H1 (cell line): ENCODE data around the gene LRBA. TPM values are rescaled to one million over a fixed set of nuclear protein-coding genes. Genes with fewer than 3 reads are reported as not detected.

Experiments
- CTCF ChIA-PET: fragments of 300-600 bp; sonication (Branson Sonifier 250); formaldehyde crosslinking; loops from one replicate; lab custom pipeline; 2021; ENCODE audit not compliant: partially characterized antibody; lab: Charles Lee
- POLR2A ChIA-PET: fragments of 300-600 bp; sonication (Branson Sonifier 250); formaldehyde crosslinking; loops from one replicate; lab custom pipeline; 2021; ENCODE audit warnings: inconsistent platforms; ENCODE audit not compliant: partially characterized antibody; lab: Charles Lee
- DNase-seq, 2 experiments: peaks; one replicate each; pipeline versions ENCODE4 v3.0.0 to v3.0.0-alpha.2; 2010 to 2022; ENCODE audit warnings: low spot score in 2 of 2, low read depth in 1 of 2, mixed read lengths in 1 of 2
- FAIRE-seq: peaks from 2 replicates; lab custom pipeline; 2011; peaks lifted over from hg19 to GRCh38; lab: Jason Lieb, UNC
- H2AFZ ChIP-seq: 2 replicates; pipeline ENCODE4 v1.8.1; 2012; ENCODE audit warnings: low read length, inconsistent platforms
- H2AK5ac ChIP-seq: 2 replicates; pipeline ENCODE4 v1.6.1; 2013; ENCODE audit warnings: low read depth, low read length
- H2BK120ac ChIP-seq: replicated peaks from 2 replicates; pipeline ENCODE3; 2013; ENCODE audit warnings: low read depth, low read length, inconsistent platforms
- H2BK12ac ChIP-seq: 2 replicates; pipeline ENCODE4 v1.6.1; 2013; ENCODE audit warnings: low read depth, low read length
- H2BK15ac ChIP-seq: 2 replicates; pipeline ENCODE4 v1.6.1; 2013; ENCODE audit warnings: low read length
- H2BK20ac ChIP-seq: 2 replicates; pipeline ENCODE4 v1.6.1; 2013; ENCODE audit warnings: low read length
- H2BK5ac ChIP-seq: 2 replicates; pipeline ENCODE4 v1.6.1; 2013; ENCODE audit warnings: low read depth, low read length
- H3K14ac ChIP-seq: 2 replicates; pipeline ENCODE4 v1.6.1; 2013; ENCODE audit warnings: inconsistent platforms; ENCODE audit not compliant: insufficient read length
- H3K18ac ChIP-seq: 2 replicates; pipeline ENCODE4 v1.6.1; 2013; ENCODE audit warnings: low read length; ENCODE audit errors: extremely low read depth
- H3K23ac ChIP-seq: 2 replicates; pipeline ENCODE4 v1.6.1; 2013; ENCODE audit warnings: inconsistent platforms; ENCODE audit not compliant: insufficient read length
- H3K23me2 ChIP-seq: 2 replicates; pipeline ENCODE4 v1.6.1; 2013; ENCODE audit warnings: low read depth, low read length
- H3K27ac ChIP-seq: 2 replicates; pipeline ENCODE4 v1.6.1; 2011; ENCODE audit warnings: low read depth, low read length, inconsistent platforms
- H3K27me3 ChIP-seq, 4 experiments: replicated peaks in 1 of 4; 1 replicate in 1 of 4; 2 replicates in 3 of 4; pipeline versions ENCODE4 v1.6.1 to v1.8.1; 2011 to 2013; ENCODE audit warnings: low read length in 3 of 4, mild to moderate bottlenecking in 3 of 4, inconsistent platforms in 2 of 4, mixed read lengths in 2 of 4, moderate library complexity in 1 of 4; ENCODE audit not compliant: control insufficient read depth in 3 of 4, insufficient read depth in 3 of 4; ENCODE audit errors: extremely low read depth in 1 of 4
- H3K36me3 ChIP-seq, 4 experiments: 2 replicates each; pipeline versions ENCODE4 v1.6.1 to v1.8.1; 2011 to 2013; ENCODE audit warnings: mild to moderate bottlenecking in 4 of 4, low read length in 3 of 4, moderate library complexity in 2 of 4, control low read depth in 1 of 4, inconsistent platforms in 1 of 4; ENCODE audit not compliant: insufficient read depth in 4 of 4, control insufficient read depth in 2 of 4
- H3K4ac ChIP-seq: replicated peaks from 2 replicates; pipeline ENCODE3; 2013; ENCODE audit warnings: low read length, low read depth, mixed read lengths, inconsistent platforms; ENCODE audit not compliant: insufficient read length
- H3K4me1 ChIP-seq, 4 experiments: replicated peaks in 1 of 4; 1 replicate in 1 of 4; 2 replicates in 3 of 4; pipeline versions ENCODE4 v1.6.1 to v1.8.1; 2011 to 2013; ENCODE audit warnings: low read length in 3 of 4, inconsistent platforms in 2 of 4, mixed read lengths in 1 of 4; ENCODE audit not compliant: insufficient read depth in 4 of 4, control insufficient read depth in 3 of 4
- H3K4me2 ChIP-seq, 2 experiments: 2 replicates each; pipeline versions ENCODE4 v1.6.1 to v1.8.1; 2011 to 2013; ENCODE audit warnings: low read depth in 2 of 2, low read length in 2 of 2, control low read depth in 1 of 2, inconsistent platforms in 1 of 2, mild to moderate bottlenecking in 1 of 2; ENCODE audit not compliant: insufficient read depth in 1 of 2
- H3K4me3 ChIP-seq, 4 experiments: fragments of 200-600, 300-600 bp in 1 of 4; sonication (generic), shearing (Covaris generic), sonication (Bioruptor Twin) in 1 of 4; 2 replicates each; pipeline versions ENCODE4 v1.5.1 to v1.8.1; 2011 to 2016; ENCODE audit warnings: low read length in 4 of 4, low read depth in 3 of 4, control low read depth in 2 of 4, inconsistent platforms in 2 of 4, mild to moderate bottlenecking in 2 of 4, mixed read lengths in 1 of 4, moderate library complexity in 1 of 4; ENCODE audit not compliant: insufficient read depth in 2 of 4; ENCODE audit errors: extremely low read depth in 1 of 4
- H3K56ac ChIP-seq: replicated peaks from 2 replicates; pipeline ENCODE3; 2013; ENCODE audit warnings: low read depth, mild to moderate bottlenecking, mixed read lengths, low read length, inconsistent platforms; ENCODE audit not compliant: insufficient read length
- H3K79me1 ChIP-seq: 2 replicates; pipeline ENCODE4 v1.6.1; 2013; ENCODE audit warnings: low read depth, low read length, control low read depth
- H3K79me2 ChIP-seq, 2 experiments: 2 replicates each; pipeline versions ENCODE4 v1.6.1 to v1.8.1; 2012 to 2013; ENCODE audit warnings: low read length in 2 of 2, mild to moderate bottlenecking in 2 of 2, inconsistent platforms in 1 of 2; ENCODE audit not compliant: insufficient read depth in 2 of 2, control insufficient read depth in 1 of 2
- H3K9ac ChIP-seq, 4 experiments: replicated peaks in 1 of 4; 1 replicate in 1 of 4; 2 replicates in 3 of 4; pipeline versions ENCODE4 v1.6.1 to v1.8.1; 2011 to 2013; ENCODE audit warnings: low read depth in 3 of 4, low read length in 3 of 4, control low read depth in 2 of 4, mild to moderate bottlenecking in 2 of 4, moderate library complexity in 2 of 4, inconsistent platforms in 1 of 4; ENCODE audit errors: extremely low read depth in 1 of 4
- H3K9me3 ChIP-seq, 2 experiments: 2 replicates each; pipeline versions ENCODE4 v1.6.1 to v1.8.1; 2012 to 2013; ENCODE audit warnings: mild to moderate bottlenecking in 2 of 2, moderate library complexity in 2 of 2, control low read depth in 1 of 2, inconsistent platforms in 1 of 2, low read depth in 1 of 2, low read length in 1 of 2, mixed read lengths in 1 of 2; ENCODE audit not compliant: insufficient read depth in 2 of 2
- H4K20me1 ChIP-seq, 2 experiments: replicated peaks in 1 of 2; 2 replicates each; pipeline versions ENCODE3 to v1.8.1; 2011 to 2013; ENCODE audit warnings: inconsistent platforms in 2 of 2, low read length in 2 of 2, mild to moderate bottlenecking in 1 of 2; ENCODE audit not compliant: insufficient read depth in 2 of 2, control insufficient read depth in 1 of 2
- H4K5ac ChIP-seq: 2 replicates; pipeline ENCODE4 v1.6.1; 2013; ENCODE audit warnings: low read length, low read depth, mixed read lengths, inconsistent platforms; ENCODE audit not compliant: insufficient read length
- H4K8ac ChIP-seq: 2 replicates; pipeline ENCODE4 v1.8.0; 2013; ENCODE audit warnings: mild to moderate bottlenecking, moderate library complexity, low read length, inconsistent platforms; ENCODE audit not compliant: insufficient read depth; ENCODE audit errors: extremely low read depth
- H4K91ac ChIP-seq: replicated peaks from 2 replicates; pipeline ENCODE3; 2013; ENCODE audit warnings: low read length, mixed read lengths, inconsistent platforms; ENCODE audit not compliant: insufficient read length
- CEBPB ChIP-seq: IDR thresholded peaks from 2 replicates; pipeline ENCODE4 v1.6.1; 2012; ENCODE audit warnings: low read depth, low read length
- CHD2 ChIP-seq: IDR thresholded peaks from 2 replicates; pipeline ENCODE4 v1.6.1; 2012; ENCODE audit warnings: low read length, improper control_type of control experiment
- CTBP2 ChIP-seq: IDR thresholded peaks from 2 replicates; pipeline ENCODE4 v1.7.0; 2011; ENCODE audit warnings: borderline replicate concordance, mild to moderate bottlenecking, moderate library complexity, mixed read lengths, low read length; ENCODE audit not compliant: insufficient read depth, insufficient read length
- EP300 ChIP-seq, 2 experiments: IDR thresholded peaks; 1 replicate in 1 of 2; 2 replicates in 1 of 2; pipeline ENCODE4 v1.6.1; 2011 to 2012; ENCODE audit warnings: low read depth in 2 of 2, low read length in 2 of 2, mild to moderate bottlenecking in 2 of 2, borderline replicate concordance in 1 of 2, inconsistent platforms in 1 of 2, moderate library complexity in 1 of 2
- HDAC6 ChIP-seq: IDR thresholded peaks from one replicate; pipeline ENCODE4 v1.7.1; 2012; ENCODE audit warnings: low read depth, mild to moderate bottlenecking, inconsistent platforms, low read length, moderate library complexity
- KDM5A ChIP-seq: fragments of 200-600 bp; IDR thresholded peaks from 2 replicates; pipeline ENCODE4 v1.7.1; 2012; ENCODE audit warnings: mild to moderate bottlenecking, low read length, inconsistent platforms, mixed read lengths
- MAFK ChIP-seq: IDR thresholded peaks from 2 replicates; pipeline ENCODE4 v1.6.1; 2012; ENCODE audit warnings: low read depth, mild to moderate bottlenecking, improper control_type of control experiment, low read length
- PHF8 ChIP-seq: fragments of 200-600 bp; sonication (generic); conservative IDR thresholded peaks from 2 replicates; pipeline ENCODE4 v1.7.1; 2012; ENCODE audit warnings: low read depth, mild to moderate bottlenecking, inconsistent platforms, low read length, moderate library complexity
- POU5F1 ChIP-seq: IDR thresholded peaks from 2 replicates; pipeline ENCODE4 v1.6.1; 2011; ENCODE audit warnings: low read depth, mild to moderate bottlenecking, low read length, moderate library complexity
- SIRT6 ChIP-seq: IDR thresholded peaks from one replicate; pipeline ENCODE4 v1.7.1; 2012; ENCODE audit warnings: low read length, inconsistent platforms
- SP1 ChIP-seq: IDR thresholded peaks from 2 replicates; pipeline ENCODE4 v1.6.1; 2011; ENCODE audit warnings: low read depth, low read length
- SP4 ChIP-seq: IDR thresholded peaks from 2 replicates; pipeline ENCODE4 v1.6.1; 2012; ENCODE audit warnings: low read length, inconsistent platforms
- SRF ChIP-seq: IDR thresholded peaks from 2 replicates; pipeline ENCODE4 v1.6.1; 2011; ENCODE audit warnings: mild to moderate bottlenecking, low read depth, low read length, moderate library complexity
- TCF12 ChIP-seq: IDR thresholded peaks from 2 replicates; pipeline ENCODE4 v1.6.1; 2011; ENCODE audit warnings: low read depth, mild to moderate bottlenecking, low read length
- ZNF274 ChIP-seq: IDR thresholded peaks from 2 replicates; pipeline ENCODE4 v1.7.0; 2012; ENCODE audit warnings: low read length, borderline replicate concordance; ENCODE audit errors: extremely low read depth
- WGBS, 2 experiments: shearing (Covaris generic) in 1 of 2; methylation state at CpG; one replicate each; pipeline versions ENCODE4 v1.1.6 to v1.1.7; 2013 to 2015; ENCODE audit warnings: low lambda C conversion rate in 2 of 2, mixed read lengths in 2 of 2, inconsistent platforms in 1 of 2, low coverage in 1 of 2, missing lambda C conversion rate in 1 of 2; ENCODE audit not compliant: insufficient replicate concordance in 2 of 2, insufficient coverage in 1 of 2, insufficient read length in 1 of 2; ENCODE audit errors: extremely low coverage in 1 of 2, missing lambda C conversion rate in 1 of 2; 5-methylcytosine and 5-hydroxymethylcytosine counted together
- polyA plus RNA-seq, 7 experiments: library from polyadenylated mRNA; depleted of rRNA in 3 of 7; stranded (reverse) in 5 of 7; unstranded in 2 of 7; fragments of >200 nt in 5 of 7; fragments of 200-250 nt in 2 of 7; gene quantifications; 1 replicate in 5 of 7; 2 replicates in 1 of 7; 4 replicates in 1 of 7; pipeline versions ENCODE4 v1.2.1 to v1.2.3, GENCODE V29; 2011 to 2013; ENCODE audit warnings: missing spikeins in 2 of 7, mixed read lengths in 2 of 7
- total RNA-seq: library from RNA; stranded (reverse); fragmentation: NEBNext Ultra II Directional; extraction: Animal tissue kit (Norgen Biotek cat#: 25700); gene quantifications from 2 replicates; pipeline ENCODE4 v1.2.1, GENCODE V29; 2021
- TF ChIP-seq, protein P1 (sequence below): IDR thresholded peaks from 2 replicates; pipeline ENCODE4 v1.6.1; 2012; ENCODE audit warnings: inconsistent platforms

LRBA gene
- total and polyA plus RNA-seq, 2 of the 8 experiments (the other 6 are each of a cell fraction or from before 2014, with no cell fraction given), result 54.6 to 83.2 TPM

DNA sequence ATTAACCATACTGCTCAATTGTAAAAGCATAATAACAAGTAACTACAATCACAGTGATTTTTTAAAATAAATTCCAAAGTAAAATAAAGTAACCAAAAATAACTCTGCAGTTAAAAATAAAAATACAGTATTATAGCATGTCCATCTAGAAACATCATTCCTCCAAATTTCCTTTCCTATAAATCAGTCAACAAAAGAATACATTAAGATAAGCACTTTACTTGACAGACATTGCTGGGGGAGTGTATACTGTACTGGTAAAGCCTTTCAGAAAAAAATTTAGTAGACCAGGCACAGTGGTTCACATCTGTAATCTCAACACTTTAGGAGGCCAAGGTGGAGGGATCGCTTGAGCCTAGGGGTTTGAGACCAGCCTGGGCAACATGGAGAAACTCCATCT, 91.1 kb downstream of the LRBA start:
- Histone ChIP-seq H3K23ac (no peak overlapping the region), H3K4me2 (no peak overlapping the region), H3K36me3 (peaks cover 0 to 22% (median 3%) of the 10 kb centered on the region in 4 experiments; a peak in 3 of 8 replicates), H3K4ac (no peak overlapping the region), H3K79me1 (no peaks in the 10 kb centered on the region), H4K8ac (no peak overlapping the region), H4K5ac (no peak overlapping the region), H2BK12ac (no peak overlapping the region), H3K18ac (no peak overlapping the region), H3K9me3 (no peaks in the 10 kb centered on the region), H2BK5ac (no peak overlapping the region), H2AK5ac (no peak overlapping the region), H2BK20ac (no peak overlapping the region), H4K91ac (no peak overlapping the region), H3K9ac (no peak overlapping the region), H2AFZ (no peak overlapping the region), H3K56ac (no peak overlapping the region), H3K79me2 (no peaks in the 10 kb centered on the region), H3K27ac (no peak overlapping the region), H3K27me3 (no peaks in the 10 kb centered on the region), H3K23me2 (no peaks in the 10 kb centered on the region), H3K14ac (no peak overlapping the region), H4K20me1 (no peaks in the 10 kb centered on the region), H2BK120ac (no peak overlapping the region), H3K4me3 (no peak overlapping the region), H3K4me1 (no peaks in the 10 kb centered on the region), H2BK15ac (no peak overlapping the region)
- CTCF ChIA-PET, result no interaction called here
- 100% methylated on average over 1 of the region's 1 CpG; no CpG with 5 or more reads in 1 of the 2 experiments for WGBS, 2 experiments
- POLR2A ChIA-PET, result no interaction called here
- FAIRE-seq (no peak), DNase-seq (no peak)
- TF ChIP-seq, protein P1, sequence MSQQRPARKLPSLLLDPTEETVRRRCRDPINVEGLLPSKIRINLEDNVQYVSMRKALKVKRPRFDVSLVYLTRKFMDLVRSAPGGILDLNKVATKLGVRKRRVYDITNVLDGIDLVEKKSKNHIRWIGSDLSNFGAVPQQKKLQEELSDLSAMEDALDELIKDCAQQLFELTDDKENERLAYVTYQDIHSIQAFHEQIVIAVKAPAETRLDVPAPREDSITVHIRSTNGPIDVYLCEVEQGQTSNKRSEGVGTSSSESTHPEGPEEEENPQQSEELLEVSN, result no peak
- TF ChIP-seq POU5F1 (no peak), ZNF274 (no peak), SRF (no peak), CHD2 (no peak), HDAC6 (no peak), SP4 (no peak), KDM5A (no peak), PHF8 (no peak), EP300 (IDR thresholded peaks at IDR 0.05; ENCODE audit: borderline replicate concordance in 1 of 2, low read depth in 2 of 2, low read length in 2 of 2) (no peak), MAFK (no peak), CTBP2 (no peak), SP1 (no peak), TCF12 (no peak), SIRT6 (no peak), CEBPB (no peak)
